Smooth muscle cell of the brain vasculature (primary cell): Measurements from ENCODE around the gene GPR84.

Experiments
- DNase-seq: peaks from one replicate; pipeline ENCODE4 v3.0.0-alpha.2; 2012; ENCODE audit warnings: low read depth, low spot score

Gene GPR84

DNA sequence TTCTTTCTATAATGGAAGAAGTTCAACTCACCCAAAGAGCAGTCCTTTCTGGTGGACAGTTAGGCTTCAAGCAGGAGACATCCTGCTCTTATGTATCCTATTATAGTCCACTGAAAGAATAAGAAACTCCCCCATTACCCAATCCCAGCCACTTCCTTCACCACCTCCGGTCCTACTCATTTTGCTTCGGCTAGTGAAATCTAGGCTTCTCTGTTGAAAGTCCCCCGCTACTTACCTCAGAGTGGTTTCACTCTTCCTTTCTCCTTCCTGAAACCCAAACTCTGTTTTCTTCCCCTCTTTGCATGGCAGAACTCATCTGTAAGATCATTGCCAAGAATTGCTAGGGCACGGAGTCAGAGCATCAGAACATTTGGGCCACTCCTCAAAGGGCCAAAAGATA, at the start of gene GPR84:
GPR84 (minus strand) TSS at position 74 of the 400 bp plus-strand sequence. CDS start 635 bp downstream, outside the sequence.
- no peak for DNase-seq

DNA sequence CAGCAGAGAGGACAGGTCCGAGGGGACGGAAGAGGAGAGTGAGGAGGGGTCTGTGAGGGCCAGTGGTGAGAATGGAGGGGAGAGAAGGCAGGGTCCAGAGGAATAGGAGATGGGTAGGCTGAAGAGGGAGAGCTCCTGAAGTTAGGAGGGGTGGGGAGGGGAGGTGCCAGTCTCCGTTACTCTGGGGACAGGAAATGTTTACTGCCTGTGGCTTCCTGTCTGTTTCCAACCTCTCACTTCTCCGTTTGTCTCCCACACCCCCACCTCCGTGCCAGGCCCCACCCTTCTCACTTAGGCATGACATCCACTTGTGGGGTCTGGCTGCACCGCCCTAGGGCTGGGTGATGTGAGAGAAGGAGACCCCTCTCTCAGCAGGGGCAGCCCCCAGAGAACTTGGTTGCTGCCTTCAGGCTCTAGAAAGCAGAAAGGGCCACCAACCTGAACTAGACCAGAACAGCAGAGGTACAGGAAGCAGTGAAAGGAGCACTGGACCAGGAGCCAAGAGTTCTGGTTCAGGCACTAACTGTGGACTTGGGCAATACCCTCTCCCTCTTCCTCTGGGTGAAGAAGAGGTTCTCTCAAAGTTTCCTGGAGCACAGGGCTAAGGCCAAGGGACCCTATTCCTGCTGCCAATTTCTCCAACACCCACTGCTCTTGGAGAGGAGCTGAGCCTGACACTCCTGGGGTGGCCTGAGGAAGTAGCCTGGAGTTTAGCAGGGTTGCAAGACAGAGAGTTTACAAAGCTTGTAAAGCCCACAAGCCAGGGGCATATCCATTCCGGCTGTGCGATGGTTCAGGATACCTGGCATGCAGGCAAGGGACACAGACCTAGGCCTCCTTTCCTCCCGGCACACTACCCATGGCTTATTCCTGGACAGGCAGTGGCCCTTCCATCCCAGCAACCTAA, 49.3 kb upstream of the GPR84 start:
- DNase-seq: no peak

DNA sequence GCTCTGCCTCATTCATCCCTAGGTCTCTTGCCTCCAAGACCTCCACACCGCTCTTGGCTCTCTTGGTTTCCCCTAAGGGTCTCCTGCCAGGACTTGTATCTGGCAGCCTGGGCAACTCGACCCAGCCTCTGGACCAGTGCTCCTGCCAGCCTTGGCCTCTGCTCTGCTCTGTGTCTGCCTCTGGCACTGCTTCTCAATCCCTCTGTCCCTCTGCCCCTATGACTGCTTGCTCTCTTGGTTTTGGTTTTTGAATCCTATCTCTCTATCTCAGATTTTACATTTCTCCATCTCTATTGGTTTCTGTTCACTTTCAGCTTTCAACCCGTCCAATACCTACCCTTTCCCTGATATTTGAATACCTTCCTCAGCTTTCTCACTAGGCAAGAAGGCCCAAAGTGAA, 48.5 kb upstream of the GPR84 start:
- no peak for DNase-seq

DNA sequence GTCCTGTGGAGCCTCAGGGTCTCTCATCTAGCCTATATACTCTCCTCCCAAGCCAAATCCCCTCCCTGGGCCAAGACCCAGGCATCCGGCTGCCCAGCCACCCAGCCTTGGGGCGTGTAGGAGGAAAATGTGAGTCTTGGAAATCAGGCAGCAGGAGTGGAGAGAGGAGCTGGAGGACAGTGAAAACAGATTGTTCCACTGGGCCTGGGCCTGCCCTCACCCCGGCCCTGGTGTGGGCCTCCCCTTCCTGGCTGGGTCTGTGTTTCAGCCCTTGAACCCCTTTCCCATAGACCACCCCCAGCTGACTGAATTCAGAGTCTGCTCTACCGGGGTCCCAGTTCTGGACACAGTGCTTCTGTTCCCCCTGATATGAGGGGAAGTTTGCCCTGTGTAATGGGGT, 48.1 kb upstream of the GPR84 start:
- DNase-seq: no peak

DNA sequence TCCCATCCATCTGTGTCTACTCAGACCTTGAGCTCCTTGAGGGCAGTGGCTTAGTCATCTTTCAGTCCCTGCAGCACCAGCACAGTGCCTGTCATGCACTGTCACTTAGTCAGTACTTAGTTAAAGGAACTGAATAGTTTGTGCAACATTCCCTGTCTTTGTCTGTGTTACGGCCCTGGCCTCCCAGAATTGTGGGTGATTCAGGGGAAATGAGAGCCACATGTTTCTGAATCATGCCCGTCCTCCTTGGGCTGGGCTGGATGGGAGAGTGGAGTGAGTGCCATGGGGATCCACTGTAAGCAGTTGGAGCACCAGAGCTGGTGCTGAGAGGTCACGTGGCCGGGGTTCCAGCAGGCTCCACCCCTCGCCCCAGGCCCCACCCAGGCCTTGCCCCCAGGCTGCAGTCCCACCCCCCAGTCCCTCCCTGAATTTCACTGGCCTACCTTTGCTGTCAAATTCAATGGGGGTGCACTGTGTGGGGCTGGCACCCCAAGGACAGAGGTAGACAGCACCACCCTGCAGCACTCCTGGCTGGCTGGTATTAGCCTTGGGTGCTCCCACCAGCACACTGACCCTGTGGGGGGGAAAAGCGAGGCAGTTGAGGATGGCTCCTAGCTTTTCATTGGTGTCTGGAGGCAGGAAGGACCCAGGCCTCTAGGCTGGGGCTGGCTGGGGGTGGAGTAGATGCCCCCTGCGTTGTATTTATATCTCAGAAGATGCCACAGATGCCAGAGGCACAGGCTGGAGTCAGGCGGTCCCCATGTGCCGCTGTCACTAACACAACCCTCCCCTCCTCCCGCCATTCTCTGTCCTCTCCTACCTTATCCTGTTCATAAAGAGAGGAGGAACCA, 47.3 kb upstream of the GPR84 start:
- DNase-seq: no peak

DNA sequence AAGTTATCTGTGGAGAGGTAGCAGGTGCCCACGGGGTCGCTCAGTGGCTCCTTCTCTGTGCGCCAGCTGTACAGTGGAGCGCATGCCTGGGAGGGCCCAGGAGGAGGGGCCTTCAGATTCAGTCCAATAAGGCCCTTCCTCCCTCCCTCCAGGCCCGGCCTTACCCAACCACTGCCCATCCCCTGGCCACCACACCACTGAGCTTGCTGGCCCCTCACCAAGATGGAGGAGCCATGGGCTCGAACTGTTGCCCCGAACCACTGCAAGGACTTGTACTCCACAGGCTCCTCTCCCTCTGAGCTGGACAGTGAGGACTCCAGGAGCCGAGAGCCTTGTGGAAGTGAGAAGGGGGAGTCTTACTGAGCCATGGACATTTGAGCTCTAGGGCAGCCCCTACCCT, 45.0 kb upstream of the GPR84 start:
- DNase-seq: no peak

DNA sequence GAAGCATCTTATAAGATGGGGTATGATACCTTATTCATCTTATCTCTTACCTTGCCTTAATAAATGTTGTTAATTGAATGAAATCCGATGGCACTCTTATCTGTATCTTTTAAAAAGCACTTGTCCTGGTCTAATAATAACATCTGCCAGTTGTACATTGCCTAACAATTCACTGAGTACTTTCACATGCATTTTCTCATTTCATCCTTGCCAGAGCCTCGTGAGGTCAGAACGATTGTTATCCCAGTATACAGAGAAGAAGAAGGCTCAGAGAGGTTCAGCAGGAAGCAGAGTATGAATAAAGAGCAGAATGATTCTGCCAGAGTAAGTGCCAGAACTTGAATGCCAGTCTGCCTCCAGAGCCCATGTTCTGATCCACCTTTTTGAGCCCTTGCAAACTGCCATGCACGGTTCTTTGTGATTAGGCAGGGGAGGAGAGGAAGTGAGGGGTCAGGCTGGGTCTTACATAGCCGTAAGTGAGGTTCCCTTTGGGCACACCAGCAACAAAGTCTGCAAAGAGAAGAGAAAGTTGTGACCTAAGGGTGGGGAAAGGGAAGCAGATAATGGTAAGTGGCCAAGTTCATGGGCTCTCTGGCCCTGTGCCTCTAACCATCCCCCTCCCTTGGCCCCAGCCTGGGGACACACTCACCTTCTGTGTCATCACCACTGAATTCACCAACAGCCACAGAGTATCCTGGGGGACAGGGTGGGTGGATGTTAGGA, 43.1 kb upstream of the GPR84 start:
- no peak for DNase-seq

DNA sequence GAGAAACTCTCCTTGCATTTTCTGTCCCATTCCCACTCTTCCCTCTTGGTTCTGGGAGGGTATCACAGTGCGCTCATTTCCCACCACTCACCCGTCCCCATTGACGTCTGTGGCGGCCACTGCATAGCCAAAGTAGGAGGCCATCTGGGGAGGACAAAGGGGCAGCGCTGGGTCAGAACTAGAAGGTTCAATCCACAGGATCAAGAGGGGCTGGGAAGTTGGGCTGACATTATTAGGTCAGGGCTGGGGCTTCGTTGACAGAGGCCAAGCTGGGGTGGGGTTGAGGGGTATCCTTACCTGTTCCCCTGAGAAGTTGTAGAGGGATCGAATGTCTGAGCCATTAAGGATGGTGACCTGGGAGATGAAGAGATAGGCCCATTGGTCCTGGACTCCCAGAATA, 41.3 kb upstream of the GPR84 start:
- no peak for DNase-seq

DNA sequence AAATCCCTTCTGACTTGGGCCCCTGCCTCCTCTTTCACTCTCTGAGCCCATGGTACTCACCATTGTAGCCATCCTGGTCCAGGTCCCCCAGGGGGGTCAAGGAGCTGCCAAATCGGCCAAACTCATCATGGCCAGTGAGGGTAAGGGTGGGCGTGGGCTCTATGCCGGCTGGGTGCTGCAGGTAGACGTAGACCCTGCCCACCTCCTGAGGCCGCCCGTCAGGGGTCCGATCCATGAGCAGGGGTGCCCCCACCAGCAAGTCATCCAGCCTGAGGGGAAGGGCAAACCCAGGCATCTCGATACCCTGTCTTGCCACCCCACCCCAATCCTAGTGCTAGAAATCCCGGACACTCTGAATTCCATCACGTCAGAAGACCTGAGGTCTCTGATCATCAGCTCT, 40.8 kb upstream of the GPR84 start:
- no peak for DNase-seq

DNA sequence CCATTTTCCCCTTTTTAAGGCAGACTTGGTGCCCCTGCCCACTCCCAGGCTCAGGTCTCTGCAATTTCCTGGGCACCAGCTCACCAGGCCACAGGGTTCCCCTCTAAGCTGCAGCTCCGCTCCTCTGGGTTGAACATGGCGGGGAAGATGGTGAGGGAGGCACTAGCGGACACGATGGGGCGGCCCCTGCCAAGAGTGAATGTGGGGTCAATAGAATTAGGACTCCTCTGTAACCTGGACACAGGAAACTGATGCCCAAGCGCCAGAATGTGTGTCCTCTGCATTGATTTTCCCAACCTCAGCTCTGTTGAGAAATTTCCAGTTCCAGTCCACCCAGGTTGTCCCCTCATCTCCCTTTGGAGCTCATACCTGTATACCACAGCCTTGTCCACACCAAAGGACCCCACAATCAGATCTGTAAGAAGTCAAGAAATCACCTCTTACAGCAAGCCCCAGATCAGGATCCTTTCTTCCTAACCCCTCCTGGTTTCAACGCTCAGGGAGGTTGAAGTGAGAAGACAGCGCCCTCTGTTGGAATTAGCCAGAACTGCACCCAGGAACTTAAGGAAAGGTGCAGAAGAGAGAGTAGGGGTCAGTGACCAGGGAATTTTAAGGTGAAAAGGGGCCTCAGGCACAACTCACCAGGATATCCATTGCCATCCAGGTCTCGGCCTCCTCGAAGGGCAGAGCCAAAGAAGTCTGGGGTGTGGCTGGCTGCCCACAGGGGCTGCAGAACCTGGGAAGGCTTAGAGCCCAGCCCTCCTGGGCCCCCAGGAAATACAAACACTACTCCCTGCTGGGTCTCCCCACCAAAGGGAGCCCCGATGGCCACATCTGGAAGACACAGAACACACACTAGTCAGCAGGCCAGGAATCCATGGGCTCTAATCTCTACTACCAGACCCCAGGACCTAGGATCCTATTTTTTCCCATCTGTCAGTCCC, 40.0 kb upstream of the GPR84 start:
- no peak for DNase-seq

DNA sequence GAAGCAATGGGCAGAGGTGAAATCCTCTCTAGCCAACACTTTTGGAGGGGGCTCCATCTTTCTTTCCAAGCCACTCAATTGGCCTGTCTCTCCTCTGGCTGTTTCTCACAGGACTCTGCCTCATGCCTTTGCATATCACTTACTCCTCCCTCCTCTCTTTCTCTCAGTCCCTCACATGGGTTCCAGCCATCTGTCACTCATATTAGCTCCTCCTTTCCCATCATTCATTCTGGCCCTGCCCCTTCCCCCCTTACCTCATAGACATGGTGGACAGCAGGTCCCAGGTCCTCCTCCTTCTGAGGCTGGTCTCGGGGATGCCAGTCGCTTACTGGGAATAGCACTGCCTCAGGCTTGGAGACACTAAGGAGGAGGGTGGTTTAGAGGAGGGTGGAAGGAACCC, 36.8 kb upstream of the GPR84 start:
- DNase-seq: no peak

DNA sequence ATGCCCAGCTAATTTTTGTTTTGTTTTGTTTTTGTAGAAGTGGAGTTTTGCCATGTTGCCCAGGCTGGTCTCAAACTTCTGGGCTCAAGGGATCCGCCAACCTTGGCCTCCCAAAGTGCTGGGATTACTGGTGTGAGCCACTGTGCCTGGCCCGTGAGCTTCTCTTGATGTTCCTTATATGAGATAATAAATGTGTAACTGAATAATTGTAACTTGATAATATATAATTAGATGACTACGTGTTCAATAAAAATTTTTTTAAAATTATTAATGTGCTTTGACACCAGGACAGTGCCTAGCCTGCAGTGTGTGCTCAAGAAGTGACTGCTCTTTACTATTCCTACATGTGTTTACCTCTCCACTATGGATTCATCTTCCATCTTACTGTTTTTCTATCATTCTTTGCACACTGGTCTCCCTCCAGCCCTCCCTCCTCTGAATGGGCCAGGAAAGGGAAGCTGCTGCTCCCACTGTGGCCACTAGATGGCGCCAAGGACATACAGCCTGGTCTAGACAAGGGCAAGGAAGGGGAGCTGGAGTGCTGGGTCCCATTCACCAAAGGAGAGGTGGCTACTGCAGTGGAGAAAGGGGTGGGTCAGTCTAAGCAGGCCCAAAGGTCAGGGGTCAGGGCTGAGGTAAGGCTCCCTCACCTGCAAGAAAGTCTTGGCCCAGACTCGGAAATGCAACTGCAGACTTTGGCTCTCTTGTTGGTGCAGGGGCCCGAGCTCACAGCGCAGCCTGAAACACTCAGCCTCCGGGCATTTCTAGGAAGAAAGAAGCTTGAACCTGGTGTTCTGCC, 34.9 kb upstream of the GPR84 start:
- peak; percentile 73 for DNase-seq

DNA sequence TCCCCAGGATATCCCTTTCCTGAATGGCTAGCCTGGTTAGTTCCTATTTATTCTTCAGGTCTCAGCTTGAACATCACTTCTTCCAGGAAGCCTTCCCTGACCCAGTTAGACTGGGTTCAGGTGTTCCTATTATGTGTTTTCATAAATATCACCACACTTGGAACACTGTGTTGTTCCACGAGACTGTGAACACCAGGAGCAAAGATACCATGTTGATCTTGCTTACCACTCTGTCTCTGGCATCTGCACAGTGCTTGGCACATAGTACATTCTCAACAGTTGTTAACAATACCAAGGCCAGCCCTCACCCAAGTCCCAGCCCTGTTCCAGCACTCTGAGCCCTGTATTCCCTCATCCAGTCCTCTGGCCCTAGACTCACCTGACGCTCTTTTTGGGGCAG, 33.9 kb upstream of the GPR84 start:
- DNase-seq: no peak

DNA sequence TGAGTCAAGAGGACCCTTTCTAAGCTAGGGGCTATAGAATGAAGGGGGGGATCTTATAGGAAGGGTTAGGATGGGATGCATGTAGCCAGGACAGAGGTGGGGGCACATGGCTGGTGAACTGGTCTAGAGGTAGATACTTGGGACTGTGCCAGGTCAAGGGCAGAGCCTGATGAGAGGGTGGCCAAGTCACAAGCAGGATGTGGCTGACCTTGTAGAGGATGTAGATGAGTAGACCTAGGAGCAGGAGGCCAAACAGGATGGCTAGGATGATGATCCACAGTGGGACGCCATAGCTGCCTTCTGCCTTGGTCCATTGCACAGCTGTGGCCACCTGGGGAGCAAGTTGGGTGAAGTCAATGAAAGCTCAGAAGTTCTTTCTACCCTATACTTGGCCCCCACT, 32.9 kb upstream of the GPR84 start:
- no peak for DNase-seq

DNA sequence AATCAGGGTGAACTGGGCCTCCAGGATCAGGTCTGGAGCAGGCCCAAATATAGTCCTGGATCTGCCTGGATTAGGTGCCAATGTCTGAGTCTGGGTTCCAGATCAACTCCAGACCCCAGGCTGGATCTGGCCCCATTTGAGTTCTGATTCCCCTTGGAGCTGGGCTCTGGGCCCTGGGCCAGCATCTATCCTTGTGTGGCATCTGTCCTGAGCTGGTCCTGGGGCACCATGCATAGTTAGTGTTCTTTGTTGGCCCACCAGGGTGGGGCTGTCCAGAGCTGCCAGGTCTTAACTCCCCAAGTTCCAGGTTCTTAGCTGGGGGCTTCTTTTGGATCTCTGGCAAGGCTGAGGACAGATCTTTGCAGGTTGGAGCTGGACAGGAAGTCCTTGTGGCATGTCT, 31.3 kb upstream of the GPR84 start:
- DNase-seq: no peak

DNA sequence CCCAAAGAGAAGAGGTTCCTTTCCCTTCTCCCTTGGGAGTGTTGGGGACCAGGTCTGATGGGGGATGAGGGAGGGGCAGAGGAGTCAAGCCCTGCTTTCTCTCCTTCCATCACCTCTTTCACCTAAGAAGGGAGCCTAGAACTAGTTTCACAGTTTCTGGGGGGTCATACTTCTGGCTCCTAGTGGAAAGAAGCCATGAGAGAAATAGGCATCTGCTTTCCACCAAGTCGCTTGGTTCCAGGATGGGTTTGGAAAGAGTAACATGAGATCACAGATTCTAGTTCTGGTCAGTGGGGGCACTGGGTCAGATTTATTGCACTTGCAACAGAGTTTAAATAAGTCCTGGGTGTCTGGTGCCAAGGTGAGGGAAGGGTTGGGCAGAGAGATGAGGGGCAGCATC, 30.7 kb upstream of the GPR84 start:
- no peak for DNase-seq

DNA sequence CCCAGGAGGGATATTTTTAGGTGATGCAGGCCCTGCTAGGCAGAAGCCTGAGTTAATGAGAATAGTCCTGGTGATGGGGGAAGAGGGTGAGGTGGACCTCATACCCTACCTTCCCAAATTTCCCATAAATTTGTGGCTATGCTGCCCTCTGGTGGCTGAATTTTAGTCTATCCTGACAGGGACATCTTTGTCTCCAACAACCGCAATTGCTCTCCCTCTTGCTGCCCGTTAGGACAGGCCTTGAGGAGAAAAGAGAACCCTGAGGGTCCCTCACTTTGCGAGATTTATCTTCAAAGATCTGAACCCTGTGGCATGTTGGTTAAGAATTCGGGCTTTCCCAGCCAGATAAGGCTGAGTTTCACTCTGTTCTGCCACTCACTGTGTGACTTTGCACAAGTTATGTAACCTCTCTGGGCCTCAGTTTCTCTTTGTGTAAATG, 30.0 kb upstream of the GPR84 start:
- no peak for DNase-seq

DNA sequence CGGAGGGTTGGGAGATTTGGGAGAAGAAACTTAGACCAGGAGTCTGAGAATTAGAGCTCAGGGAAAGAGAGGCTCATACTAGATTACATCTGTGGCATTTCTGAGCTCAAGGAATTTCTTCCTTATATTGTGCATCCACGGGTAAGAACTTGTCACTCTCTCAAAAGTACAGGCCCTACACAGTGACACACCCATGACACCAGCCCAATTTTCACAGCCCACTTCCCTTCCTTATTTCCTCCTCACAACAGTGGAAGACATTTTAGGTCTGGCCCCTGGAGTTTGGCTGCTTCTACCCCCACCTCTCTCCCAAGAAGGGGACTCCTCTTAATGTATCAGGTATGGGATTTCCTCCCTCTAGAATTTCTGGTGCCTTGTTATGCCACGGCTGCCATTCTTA, 29.5 kb upstream of the GPR84 start:
- DNase-seq: no peak

DNA sequence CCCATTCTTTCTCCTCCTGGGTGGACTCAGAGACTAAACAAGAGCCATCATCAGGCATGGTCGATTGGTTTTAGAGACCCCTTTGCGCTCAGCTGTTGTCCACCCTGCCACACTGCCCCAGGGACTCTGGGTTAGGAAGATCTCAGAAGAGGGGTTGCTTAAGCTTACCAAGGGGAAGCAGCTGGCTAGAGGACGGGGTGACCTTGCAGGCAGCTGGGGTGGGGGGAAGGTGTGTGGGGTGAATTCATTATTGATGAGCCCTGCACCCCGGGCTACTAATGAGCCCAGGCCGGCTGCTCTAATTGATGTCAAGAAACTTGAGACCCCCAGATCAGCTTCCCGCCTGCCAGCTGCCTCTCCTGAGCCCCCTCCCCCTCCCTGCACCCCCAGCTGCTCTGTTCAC, 28.9 kb upstream of the GPR84 start:
- DNase-seq: no peak
